Activated gamma-delta T cell (primary cell): ENCODE data around the gene GOLPH3L.
"Not testable (repeated sequence)": the region's sequence is repeated elsewhere in the genome, so short reads cannot be mapped to it uniquely, and the experiment has no call there.

Source experiments
- DNase-seq: peaks from one replicate; lab custom pipeline; 2025; lab: John Stamatoyannopoulos, UW

GOLPH3L gene

GRCh38 chr1:150615346-150616201 lies 81.4 kb downstream of the GOLPH3L start:
- DNase-seq, result no peak

- DNase-seq, result no peak
These were observed 83.7 kb downstream of the GOLPH3L start for GRCh38 chr1:150613061-150613920.

GRCh38 chr1:150612014-150612345 lies 85.0 kb downstream of the GOLPH3L start:
- no peak for DNase-seq

- no peak for DNase-seq
These were observed 86.4 kb downstream of the GOLPH3L start for GRCh38 chr1:150610576-150610975.

- no peak for DNase-seq
These were observed 87.2 kb downstream of the GOLPH3L start for GRCh38 chr1:150609732-150610131.

GRCh38 chr1:150606463-150607142 lies 90.4 kb downstream of the GOLPH3L start:
- no peak for DNase-seq

- not testable (repeated sequence) for DNase-seq
These were observed 91.6 kb downstream of the GOLPH3L start for GRCh38 chr1:150605451-150605731.

GRCh38 chr1:150604226-150604588 lies 92.7 kb downstream of the GOLPH3L start:
- no peak for DNase-seq

GRCh38 chr1:150603711-150604110 lies 93.2 kb downstream of the GOLPH3L start:
- no peak for DNase-seq

GRCh38 chr1:150602372-150602771 lies 94.6 kb downstream of the GOLPH3L start:
- DNase-seq, result not testable (repeated sequence)

- no peak for DNase-seq
These were observed 95.4 kb downstream of the GOLPH3L start for GRCh38 chr1:150601540-150601939.

- DNase-seq, result not testable (repeated sequence)
These were observed 98.6 kb downstream of the GOLPH3L start for GRCh38 chr1:150598346-150598745.

GRCh38 chr1:150596976-150597375 lies 100.0 kb downstream of the GOLPH3L start:
- DNase-seq, result no peak
